ENCODE data around the gene GFPT1. TPM values are rescaled to one million over a fixed set of nuclear protein-coding genes. Genes with fewer than 3 reads are reported as not detected.
"Not testable (repeated sequence)": the region's sequence is repeated elsewhere in the genome, so short reads cannot be mapped to it uniquely, and the experiment has no call there.

Gene GFPT1
- total and polyA plus RNA-seq, 4 donors, result 14.7 to 42.6 (median 18.1) TPM

DNA sequence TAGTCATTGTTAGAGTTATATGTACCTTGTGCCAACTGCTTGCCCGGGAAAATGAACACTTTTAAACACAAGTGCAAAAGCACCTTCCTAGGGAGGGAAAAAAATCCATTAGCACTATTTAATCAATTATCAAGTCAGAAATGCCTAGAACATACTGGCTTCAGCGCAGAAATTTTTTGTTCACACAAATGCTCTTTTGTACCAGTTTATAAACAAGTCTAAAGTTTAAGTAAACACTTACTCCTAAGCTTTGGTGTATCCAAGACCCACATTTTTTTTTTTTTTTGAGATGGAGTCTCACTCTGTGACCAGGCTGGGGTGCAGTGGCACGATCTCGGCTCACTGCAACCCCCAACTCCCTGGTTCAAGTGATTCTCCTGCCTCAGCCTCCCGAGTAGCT is 30.6 kb downstream of the GFPT1 start:
- Histone ChIP-seq H3K4me1 (ENCODE audit: control insufficient read depth in 4 of 4, insufficient read depth in 4 of 4, low read length in 3 of 4) (peaks cover 0 to 3% (median 0%) of the 10 kb centered on the region in 4 donors), H3K27me3 (ENCODE audit: control insufficient read depth in 4 of 4, insufficient read depth in 4 of 4, low read length in 3 of 4) (no peaks in the 10 kb centered on the region), H3K36me3 (ENCODE audit: control insufficient read depth in 4 of 4, insufficient read depth in 3 of 4, low read depth in 1 of 4, low read length in 3 of 4) (peaks cover 5 to 50% (median 39%) of the 10 kb centered on the region in 4 donors), H3K4me3 (ENCODE audit: low read depth in 1 of 3, low read length in 3 of 3) (no peak overlapping the region), H3K27ac (ENCODE audit: low read depth in 1 of 2, low read length in 2 of 2) (no peak overlapping the region), H3K9ac (ENCODE audit: low read depth in 1 of 2, low read length in 2 of 2) (no peak overlapping the region), H3K9me3 (ENCODE audit: control insufficient read depth in 4 of 4, low read length in 3 of 4) (no peaks in the 10 kb centered on the region)
- TF ChIP-seq JUND (IDR thresholded peaks at IDR 0.05) (no peak), HNF4A (conservative IDR thresholded peaks at IDR 0.05) (peak; percentile 33 to 35)
- no peak for DNase-seq (ENCODE audit: low spot score)
- 69% methylated on average over 5 of the region's 5 CpGs for WGBS

DNA sequence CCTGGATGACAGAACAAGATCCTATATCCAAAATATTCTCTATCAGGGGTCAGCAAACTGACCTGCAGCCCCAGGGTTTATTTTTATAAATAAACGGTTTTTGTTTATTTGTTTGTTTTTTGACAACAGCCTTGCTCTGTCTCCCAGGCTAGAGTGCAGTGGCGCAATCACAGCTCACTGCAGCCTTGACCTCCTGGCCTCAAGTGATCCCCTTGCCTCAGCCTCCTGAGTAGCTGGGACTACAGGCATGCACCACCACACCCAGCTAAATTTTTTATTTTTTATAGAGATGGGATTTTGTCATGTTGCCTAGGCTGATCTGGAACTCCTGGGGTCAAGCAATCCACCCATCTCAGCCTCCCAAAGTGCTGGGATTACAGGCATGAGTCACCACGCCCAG is 32.1 kb downstream of the GFPT1 start:
- not testable (repeated sequence) for H3K27me3 ChIP-seq (ENCODE audit: control insufficient read depth in 4 of 4, insufficient read depth in 4 of 4, low read length in 3 of 4); H3K27ac ChIP-seq (ENCODE audit: low read depth in 1 of 2, low read length in 2 of 2); H3K9ac ChIP-seq (ENCODE audit: low read depth in 1 of 2, low read length in 2 of 2); H3K9me3 ChIP-seq (ENCODE audit: control insufficient read depth in 4 of 4, low read length in 3 of 4); H3K4me3 ChIP-seq (ENCODE audit: low read depth in 1 of 3, low read length in 3 of 3); H3K4me1 ChIP-seq (ENCODE audit: control insufficient read depth in 4 of 4, insufficient read depth in 4 of 4, low read length in 3 of 4); DNase-seq (ENCODE audit: low spot score)
- TF ChIP-seq RXRA (IDR thresholded peaks at IDR 0.05), result peak in 1 of 2 donors; percentile 15
- H3K36me3 ChIP-seq (ENCODE audit: control insufficient read depth in 4 of 4, insufficient read depth in 3 of 4, low read depth in 1 of 4, low read length in 3 of 4), result peaks cover 2 to 47% (median 33%) of the 10 kb centered on the region in 4 donors
- 74% methylated on average over 3 of the region's 3 CpGs for WGBS

DNA sequence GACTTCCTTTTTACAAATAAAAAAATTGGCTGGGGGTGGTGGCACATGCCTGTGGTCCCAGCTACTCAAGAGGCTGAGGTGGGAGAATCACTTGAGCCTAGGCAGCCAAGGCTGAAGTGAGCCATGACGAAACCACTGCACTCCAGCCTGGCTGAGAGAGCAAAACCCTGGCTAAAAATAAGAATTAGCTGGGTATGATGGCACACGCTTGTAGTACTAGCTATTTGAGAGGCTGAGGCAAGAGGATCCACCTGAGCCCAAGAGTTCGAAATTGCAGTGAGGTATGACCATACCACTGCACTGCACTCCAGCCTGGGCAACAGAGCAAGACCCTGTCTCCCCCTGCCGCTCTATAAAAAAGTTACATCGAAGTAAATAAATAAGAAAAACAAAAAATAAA is 33.7 kb downstream of the GFPT1 start:
- no peak overlapping the region for H3K27ac ChIP-seq (ENCODE audit: low read depth in 1 of 2, low read length in 2 of 2)
- peaks cover 7 to 46% (median 34%) of the 10 kb centered on the region in 4 donors for H3K36me3 ChIP-seq (ENCODE audit: control insufficient read depth in 4 of 4, insufficient read depth in 3 of 4, low read depth in 1 of 4, low read length in 3 of 4)
- no peak overlapping the region for H3K9ac ChIP-seq (ENCODE audit: low read depth in 1 of 2, low read length in 2 of 2)
- no peaks in the 10 kb centered on the region for H3K9me3 ChIP-seq (ENCODE audit: control insufficient read depth in 4 of 4, low read length in 3 of 4)
- H3K4me3 ChIP-seq (ENCODE audit: low read depth in 1 of 3, low read length in 3 of 3), result no peak overlapping the region
- no peak for DNase-seq (ENCODE audit: low spot score)
- 96% methylated on average over 5 of the region's 5 CpGs for WGBS
- H3K27me3 ChIP-seq (ENCODE audit: control insufficient read depth in 4 of 4, insufficient read depth in 4 of 4, low read length in 3 of 4), result no peaks in the 10 kb centered on the region
- peaks cover 0 to 3% (median 0%) of the 10 kb centered on the region in 4 donors for H3K4me1 ChIP-seq (ENCODE audit: control insufficient read depth in 4 of 4, insufficient read depth in 4 of 4, low read length in 3 of 4)
- TF ChIP-seq NR2F2 (IDR thresholded peaks at IDR 0.05), result no peak
- TF ChIP-seq, protein P1, sequence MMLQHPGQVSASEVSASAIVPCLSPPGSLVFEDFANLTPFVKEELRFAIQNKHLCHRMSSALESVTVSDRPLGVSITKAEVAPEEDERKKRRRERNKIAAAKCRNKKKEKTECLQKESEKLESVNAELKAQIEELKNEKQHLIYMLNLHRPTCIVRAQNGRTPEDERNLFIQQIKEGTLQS (IDR thresholded peaks at IDR 0.05), result no peak
- TF ChIP-seq, protein P2, sequence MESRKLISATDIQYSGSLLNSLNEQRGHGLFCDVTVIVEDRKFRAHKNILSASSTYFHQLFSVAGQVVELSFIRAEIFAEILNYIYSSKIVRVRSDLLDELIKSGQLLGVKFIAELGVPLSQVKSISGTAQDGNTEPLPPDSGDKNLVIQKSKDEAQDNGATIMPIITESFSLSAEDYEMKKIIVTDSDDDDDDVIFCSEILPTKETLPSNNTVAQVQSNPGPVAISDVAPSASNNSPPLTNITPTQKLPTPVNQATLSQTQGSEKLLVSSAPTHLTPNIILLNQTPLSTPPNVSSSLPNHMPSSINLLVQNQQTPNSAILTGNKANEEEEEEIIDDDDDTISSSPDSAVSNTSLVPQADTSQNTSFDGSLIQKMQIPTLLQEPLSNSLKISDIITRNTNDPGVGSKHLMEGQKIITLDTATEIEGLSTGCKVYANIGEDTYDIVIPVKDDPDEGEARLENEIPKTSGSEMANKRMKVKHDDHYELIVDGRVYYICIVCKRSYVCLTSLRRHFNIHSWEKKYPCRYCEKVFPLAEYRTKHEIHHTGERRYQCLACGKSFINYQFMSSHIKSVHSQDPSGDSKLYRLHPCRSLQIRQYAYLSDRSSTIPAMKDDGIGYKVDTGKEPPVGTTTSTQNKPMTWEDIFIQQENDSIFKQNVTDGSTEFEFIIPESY (IDR thresholded peaks at IDR 0.05), result no peak

DNA sequence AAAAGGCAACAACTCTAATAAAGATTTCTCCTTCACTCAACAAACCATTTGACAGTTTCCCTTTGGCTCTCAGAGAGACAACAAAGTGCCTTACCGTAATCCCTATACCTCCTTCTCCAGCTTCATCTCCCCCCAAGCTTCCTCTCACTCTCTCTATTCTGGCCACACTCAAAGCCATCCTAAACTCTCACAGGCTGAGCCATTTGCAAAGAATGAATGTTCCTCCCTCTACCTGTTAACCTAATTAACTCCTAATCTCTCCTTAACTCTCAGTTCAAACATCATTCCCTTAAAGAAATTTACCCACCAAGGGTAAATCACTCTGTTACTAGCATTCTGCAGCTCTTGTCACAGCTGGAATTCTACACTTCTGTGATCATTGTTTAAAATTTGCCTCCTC is 38.2 kb downstream of the GFPT1 start:
- Histone ChIP-seq H3K9ac (ENCODE audit: low read depth in 1 of 2, low read length in 2 of 2) (no peak overlapping the region), H3K27me3 (ENCODE audit: control insufficient read depth in 4 of 4, insufficient read depth in 4 of 4, low read length in 3 of 4) (no peaks in the 10 kb centered on the region), H3K27ac (ENCODE audit: low read depth in 1 of 2, low read length in 2 of 2) (no peak overlapping the region), H3K36me3 (ENCODE audit: control insufficient read depth in 4 of 4, insufficient read depth in 3 of 4, low read depth in 1 of 4, low read length in 3 of 4) (peaks cover 15 to 47% (median 41%) of the 10 kb centered on the region in 4 donors), H3K4me1 (ENCODE audit: control insufficient read depth in 4 of 4, insufficient read depth in 4 of 4, low read length in 3 of 4) (peaks cover 0 to 2% (median 0%) of the 10 kb centered on the region in 4 donors), H3K4me3 (ENCODE audit: low read depth in 1 of 3, low read length in 3 of 3) (no peak overlapping the region), H3K9me3 (ENCODE audit: control insufficient read depth in 4 of 4, low read length in 3 of 4) (no peaks in the 10 kb centered on the region)
- no peak for DNase-seq (ENCODE audit: low spot score)
- 98% methylated on average over 1 of the region's 1 CpG for WGBS
- TF ChIP-seq RAD21 (IDR thresholded peaks at IDR 0.05) (no peak), JUND (IDR thresholded peaks at IDR 0.05) (no peak), SP1 (IDR thresholded peaks at IDR 0.05) (no peak), TAF1 (conservative IDR thresholded peaks at IDR 0.05) (no peak), NR2F2 (IDR thresholded peaks at IDR 0.05) (no peak), EGR1 (IDR thresholded peaks at IDR 0.05; ENCODE audit: low read depth in 2 of 2) (no peak), GABPA (IDR thresholded peaks at IDR 0.05 in 1 of 2, conservative IDR thresholded peaks at IDR 0.05 in 1 of 2) (no peak), FOXA2 (IDR thresholded peaks at IDR 0.05) (no peak), FOXA1 (IDR thresholded peaks at IDR 0.05) (no peak), YY1 (IDR thresholded peaks at IDR 0.05) (no peak), HNF4A (conservative IDR thresholded peaks at IDR 0.05) (no peak), HNF4G (IDR thresholded peaks at IDR 0.05) (no peak), RXRA (IDR thresholded peaks at IDR 0.05) (no peak)
- TF ChIP-seq, protein P3, sequence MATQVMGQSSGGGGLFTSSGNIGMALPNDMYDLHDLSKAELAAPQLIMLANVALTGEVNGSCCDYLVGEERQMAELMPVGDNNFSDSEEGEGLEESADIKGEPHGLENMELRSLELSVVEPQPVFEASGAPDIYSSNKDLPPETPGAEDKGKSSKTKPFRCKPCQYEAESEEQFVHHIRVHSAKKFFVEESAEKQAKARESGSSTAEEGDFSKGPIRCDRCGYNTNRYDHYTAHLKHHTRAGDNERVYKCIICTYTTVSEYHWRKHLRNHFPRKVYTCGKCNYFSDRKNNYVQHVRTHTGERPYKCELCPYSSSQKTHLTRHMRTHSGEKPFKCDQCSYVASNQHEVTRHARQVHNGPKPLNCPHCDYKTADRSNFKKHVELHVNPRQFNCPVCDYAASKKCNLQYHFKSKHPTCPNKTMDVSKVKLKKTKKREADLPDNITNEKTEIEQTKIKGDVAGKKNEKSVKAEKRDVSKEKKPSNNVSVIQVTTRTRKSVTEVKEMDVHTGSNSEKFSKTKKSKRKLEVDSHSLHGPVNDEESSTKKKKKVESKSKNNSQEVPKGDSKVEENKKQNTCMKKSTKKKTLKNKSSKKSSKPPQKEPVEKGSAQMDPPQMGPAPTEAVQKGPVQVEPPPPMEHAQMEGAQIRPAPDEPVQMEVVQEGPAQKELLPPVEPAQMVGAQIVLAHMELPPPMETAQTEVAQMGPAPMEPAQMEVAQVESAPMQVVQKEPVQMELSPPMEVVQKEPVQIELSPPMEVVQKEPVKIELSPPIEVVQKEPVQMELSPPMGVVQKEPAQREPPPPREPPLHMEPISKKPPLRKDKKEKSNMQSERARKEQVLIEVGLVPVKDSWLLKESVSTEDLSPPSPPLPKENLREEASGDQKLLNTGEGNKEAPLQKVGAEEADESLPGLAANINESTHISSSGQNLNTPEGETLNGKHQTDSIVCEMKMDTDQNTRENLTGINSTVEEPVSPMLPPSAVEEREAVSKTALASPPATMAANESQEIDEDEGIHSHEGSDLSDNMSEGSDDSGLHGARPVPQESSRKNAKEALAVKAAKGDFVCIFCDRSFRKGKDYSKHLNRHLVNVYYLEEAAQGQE (IDR thresholded peaks at IDR 0.05), result no peak
- TF ChIP-seq, protein P1 (IDR thresholded peaks at IDR 0.05), result no peak
- TF ChIP-seq, protein P4, sequence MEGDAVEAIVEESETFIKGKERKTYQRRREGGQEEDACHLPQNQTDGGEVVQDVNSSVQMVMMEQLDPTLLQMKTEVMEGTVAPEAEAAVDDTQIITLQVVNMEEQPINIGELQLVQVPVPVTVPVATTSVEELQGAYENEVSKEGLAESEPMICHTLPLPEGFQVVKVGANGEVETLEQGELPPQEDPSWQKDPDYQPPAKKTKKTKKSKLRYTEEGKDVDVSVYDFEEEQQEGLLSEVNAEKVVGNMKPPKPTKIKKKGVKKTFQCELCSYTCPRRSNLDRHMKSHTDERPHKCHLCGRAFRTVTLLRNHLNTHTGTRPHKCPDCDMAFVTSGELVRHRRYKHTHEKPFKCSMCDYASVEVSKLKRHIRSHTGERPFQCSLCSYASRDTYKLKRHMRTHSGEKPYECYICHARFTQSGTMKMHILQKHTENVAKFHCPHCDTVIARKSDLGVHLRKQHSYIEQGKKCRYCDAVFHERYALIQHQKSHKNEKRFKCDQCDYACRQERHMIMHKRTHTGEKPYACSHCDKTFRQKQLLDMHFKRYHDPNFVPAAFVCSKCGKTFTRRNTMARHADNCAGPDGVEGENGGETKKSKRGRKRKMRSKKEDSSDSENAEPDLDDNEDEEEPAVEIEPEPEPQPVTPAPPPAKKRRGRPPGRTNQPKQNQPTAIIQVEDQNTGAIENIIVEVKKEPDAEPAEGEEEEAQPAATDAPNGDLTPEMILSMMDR (IDR thresholded peaks at IDR 0.05; ENCODE audit: low read depth, low read length, missing input control), result no peak

Data from liver (tissue), 9 donors.